SK-N-SH (cell line): ENCODE measurements around the gene KLK5. TPM values are rescaled to one million over a fixed set of nuclear protein-coding genes. Genes with fewer than 3 reads are reported as not detected.

Experiments
- CTCF ChIA-PET: fragments of 300-600, 350-600 bp; formaldehyde crosslinking; extraction: SDS; loops from one replicate; lab custom pipeline; 2021; lab: Yijun Ruan, JAX
- POLR2A ChIA-PET: fragments of 350-600 bp; sonication (Branson Sonifier 250); formaldehyde crosslinking; extraction: SDS; loops from one replicate; lab custom pipeline; 2020; ENCODE audit warnings: antibody characterized with exemption, inconsistent platforms; lab: Yijun Ruan, JAX
- DNase-seq: peaks from one replicate; pipeline ENCODE4 v3.0.0; 2012
- H2AFZ ChIP-seq: fragments of 200-600 bp; sonication (generic); 2 replicates; pipeline ENCODE4 v1.8.1; 2016; ENCODE audit warnings: antibody characterized with exemption, mild to moderate bottlenecking, low read depth
- H3F3A ChIP-seq: fragments of 200-600 bp; sonication (generic); replicated peaks from 2 replicates; pipeline ENCODE3; 2016; ENCODE audit warnings: antibody characterized with exemption, mild to moderate bottlenecking; ENCODE audit not compliant: insufficient read depth
- H3K27ac ChIP-seq, 2 experiments: fragments of 200-500 bp in 1 of 2; fragments of 200-600 bp in 1 of 2; sonication (Bioruptor generic) in 1 of 2; sonication (generic), shearing (Covaris generic) in 1 of 2; 2 replicates each; pipeline versions ENCODE4 v1.5.1 to v1.6.1; 2014 to 2016; ENCODE audit warnings: low read depth in 2 of 2, inconsistent platforms in 1 of 2, low read length in 1 of 2, mild to moderate bottlenecking in 1 of 2, mixed read lengths in 1 of 2
- H3K27me3 ChIP-seq: fragments of 200-600 bp; sonication (generic), shearing (Covaris generic); 2 replicates; pipeline ENCODE4 v1.6.1; 2016; ENCODE audit warnings: mixed run types; ENCODE audit not compliant: insufficient read depth
- H3K36me3 ChIP-seq, 2 experiments: fragments of 200-500 bp in 1 of 2; fragments of 200-600 bp in 1 of 2; sonication (Bioruptor generic) in 1 of 2; sonication (generic) in 1 of 2; replicated peaks in 1 of 2; 2 replicates each; pipeline versions ENCODE3 to v1.5.1; 2014 to 2016; ENCODE audit warnings: low read length in 1 of 2, mild to moderate bottlenecking in 1 of 2; ENCODE audit not compliant: insufficient read depth in 2 of 2, control insufficient read depth in 1 of 2
- H3K4me1 ChIP-seq, 2 experiments: fragments of 200-500 bp in 1 of 2; fragments of 200-600 bp in 1 of 2; sonication (Bioruptor generic) in 1 of 2; sonication (generic), shearing (Covaris generic) in 1 of 2; 2 replicates each; pipeline versions ENCODE4 v1.5.1 to v1.6.1; 2014 to 2016; ENCODE audit warnings: low read depth in 1 of 2, low read length in 1 of 2, mixed run types in 1 of 2; ENCODE audit not compliant: insufficient read depth in 2 of 2, control insufficient read depth in 1 of 2
- H3K4me2 ChIP-seq: fragments of 200-600 bp; sonication (generic), shearing (Covaris generic); 2 replicates; pipeline ENCODE4 v1.6.1; 2017; ENCODE audit warnings: mixed run types
- H3K4me3 ChIP-seq, 2 experiments: fragments of 200-500 bp in 1 of 2; fragments of 200-600 bp in 1 of 2; sonication (Bioruptor generic) in 1 of 2; sonication (generic), shearing (Covaris generic) in 1 of 2; 2 replicates each; pipeline versions ENCODE4 v1.5.1 to v1.8.1; 2014 to 2016; ENCODE audit warnings: low read depth in 2 of 2, inconsistent platforms in 1 of 2, low read length in 1 of 2, mild to moderate bottlenecking in 1 of 2, mixed read lengths in 1 of 2, moderate library complexity in 1 of 2
- H3K79me2 ChIP-seq: fragments of 200-600 bp; sonication (generic); 2 replicates; pipeline ENCODE4 v1.8.1; 2017; ENCODE audit warnings: mild to moderate bottlenecking; ENCODE audit not compliant: insufficient read depth
- H3K9ac ChIP-seq: fragments of 200-600 bp; sonication (generic); 2 replicates; pipeline ENCODE4 v1.6.1; 2017; ENCODE audit warnings: mixed run types
- H3K9me2 ChIP-seq: fragments of 200-600 bp; sonication (generic); 2 replicates; pipeline ENCODE4 v1.6.1; 2017; ENCODE audit warnings: mixed run types
- H3K9me3 ChIP-seq: fragments of 200-600 bp; sonication (generic); 2 replicates; pipeline ENCODE4 v1.6.1; 2017; ENCODE audit warnings: mixed run types, mild to moderate bottlenecking, moderate library complexity
- H4K20me1 ChIP-seq: fragments of 200-600 bp; sonication (generic); 2 replicates; pipeline ENCODE4 v1.6.1; 2017; ENCODE audit warnings: mild to moderate bottlenecking, mixed run types; ENCODE audit not compliant: insufficient read depth
- CHD2 ChIP-seq: fragments of 150-350 bp; IDR thresholded peaks from 2 replicates; pipeline ENCODE4 v1.6.1; 2018; ENCODE audit warnings: low read length; ENCODE audit not compliant: partially characterized antibody
- ELF1 ChIP-seq: IDR thresholded peaks from 2 replicates; pipeline ENCODE4 v1.4.0; 2012
- EP300 ChIP-seq, 2 experiments: IDR thresholded peaks; 2 replicates each; pipeline versions ENCODE4 v1.4.0 to v1.6.1; 2012; ENCODE audit warnings: borderline replicate concordance in 1 of 2, low read depth in 1 of 2, low read length in 1 of 2
- EZH2phosphoT487 ChIP-seq: fragments of 200-600 bp; sonication (generic); IDR thresholded peaks from 2 replicates; pipeline ENCODE4 v1.6.1; 2017; ENCODE audit warnings: low read depth, mixed run types, mild to moderate bottlenecking, antibody characterized with exemption, moderate library complexity, borderline replicate concordance
- FOSL2 ChIP-seq: IDR thresholded peaks from 2 replicates; pipeline ENCODE4 v1.4.0; 2012; ENCODE audit warnings: low read depth, mild to moderate bottlenecking, moderate library complexity, borderline replicate concordance
- FOXM1 ChIP-seq: IDR thresholded peaks from 2 replicates; pipeline ENCODE4 v1.4.0; 2012; ENCODE audit warnings: low read depth, mild to moderate bottlenecking
- GABPA ChIP-seq: IDR thresholded peaks from 2 replicates; pipeline ENCODE4 v1.4.0; 2012; ENCODE audit warnings: low read depth, mild to moderate bottlenecking
- IRF3 ChIP-seq: fragments of 150-350 bp; IDR thresholded peaks from 2 replicates; pipeline ENCODE4 v1.6.1; 2016; ENCODE audit warnings: mild to moderate bottlenecking, low read depth, low read length
- JUND ChIP-seq: IDR thresholded peaks from 2 replicates; pipeline ENCODE4 v1.4.0; 2012
- MXI1 ChIP-seq: IDR thresholded peaks from 2 replicates; pipeline ENCODE4 v1.6.1; 2012; ENCODE audit warnings: mild to moderate bottlenecking, low read depth, low read length, improper control_type of control experiment
- NFIC ChIP-seq: IDR thresholded peaks from 2 replicates; pipeline ENCODE4 v1.4.0; 2012; ENCODE audit warnings: borderline replicate concordance
- PBX3 ChIP-seq: IDR thresholded peaks from 2 replicates; pipeline ENCODE4; 2012
- POLR2AphosphoS5 ChIP-seq: IDR thresholded peaks from 2 replicates; pipeline ENCODE4 v1.6.1; 2012; ENCODE audit warnings: low read depth, low read length
- REST ChIP-seq: IDR thresholded peaks from 2 replicates; pipeline ENCODE4 v1.6.1; 2012; ENCODE audit warnings: mild to moderate bottlenecking, low read depth, low read length, moderate library complexity
- RXRA ChIP-seq: IDR thresholded peaks from 2 replicates; pipeline ENCODE4 v1.4.0; 2012; ENCODE audit warnings: low read depth, mild to moderate bottlenecking, borderline replicate concordance
- SIN3A ChIP-seq: IDR thresholded peaks from 2 replicates; pipeline ENCODE4 v1.6.1; 2012; ENCODE audit warnings: low read depth, mild to moderate bottlenecking, low read length, moderate library complexity, borderline replicate concordance
- SMC3 ChIP-seq: IDR thresholded peaks from 2 replicates; pipeline ENCODE4 v1.6.1; 2012; ENCODE audit warnings: low read depth, low read length, improper control_type of control experiment
- TCF12 ChIP-seq: IDR thresholded peaks from 2 replicates; pipeline ENCODE4 v1.4.0; 2012
- WGBS: methylation state at CpG from one replicate; pipeline ENCODE4 v1.1.6; 2017; ENCODE audit warnings: low lambda C conversion rate; 5-methylcytosine and 5-hydroxymethylcytosine counted together
- polyA plus RNA-seq, 3 experiments: library from polyadenylated mRNA; depleted of rRNA; stranded (reverse); fragments of >200 nt; gene quantifications; 2 replicates each; pipeline ENCODE4 v1.2.3, GENCODE V29; 2012

KLK5 gene
- polyA plus RNA-seq, 1 of the 3 experiments (the other 2 are of a cell fraction) = not detected

- no peak overlapping the region for H3K4me2 ChIP-seq
- peaks cover 18% of the 10 kb centered on the region; the same call in 1 of the 2 replicates for H3K27me3 ChIP-seq
- H3K9me3 ChIP-seq = no peaks in the 10 kb centered on the region
- no peaks in the 10 kb centered on the region for H3K4me1 ChIP-seq
- ChIA-PET POLR2A (interaction anchor here (0.7 kb wide), 1 partner anchor 150 kb away, joined by 3 read pairs; no protein-coding TSS in a partner anchor), CTCF (interaction anchor here (4.4 kb wide), 1 partner anchor 23 kb away, joined by 16 read pairs; no protein-coding TSS in a partner anchor)
- no peak overlapping the region for H3K9ac ChIP-seq
- H3K36me3 ChIP-seq = no peaks in the 10 kb centered on the region
- no peak overlapping the region for H3K27ac ChIP-seq
- no peak for DNase-seq
- no peaks in the 10 kb centered on the region for H3K79me2 ChIP-seq
- H2AFZ ChIP-seq = no peak overlapping the region
- no peaks in the 10 kb centered on the region for H4K20me1 ChIP-seq
- TF ChIP-seq EZH2phosphoT487 (no peak), RXRA (no peak), POLR2AphosphoS5 (no peak), IRF3 (no peak), FOXM1 (no peak), CHD2 (no peak), SIN3A (no peak), SMC3 (no peak), EP300 (IDR thresholded peaks at IDR 0.05; ENCODE audit: borderline replicate concordance in 1 of 2, low read depth in 1 of 2, low read length in 1 of 2) (no peak), JUND (no peak), REST (no peak), GABPA (no peak), PBX3 (no peak), ELF1 (no peak), NFIC (no peak), FOSL2 (no peak), MXI1 (no peak), TCF12 (no peak)
- 12% methylated on average over 4 of the region's 4 CpGs for WGBS
- H3K4me3 ChIP-seq = no peak overlapping the region
- no peaks in the 10 kb centered on the region for H3K9me2 ChIP-seq
- H3F3A ChIP-seq = no peaks in the 10 kb centered on the region
Observed at GRCh38 chr19:50944795-50945194, 8.0 kb downstream of the KLK5 start.
